HepG2 (cell line): ENCODE data around the gene DENND4C. TPM values are rescaled to one million over a fixed set of nuclear protein-coding genes. Genes with fewer than 3 reads are reported as not detected.

Experiments used
- DPF2 ChIP-seq: sonication (generic); formaldehyde crosslinking; IDR thresholded peaks from 2 replicates; pipeline ENCODE4 v1.4.0; 2020; ENCODE audit warnings: mild to moderate bottlenecking, low read depth, missing genetic modification reagents, borderline replicate concordance
- HNRNPLL ChIP-seq: fragments of 200-400 bp; formaldehyde crosslinking; IDR thresholded peaks from 2 replicates; pipeline ENCODE4 v1.6.1; 2017; ENCODE audit warnings: mild to moderate bottlenecking, low read depth, low read length; ENCODE audit not compliant: poor library complexity, severe bottlenecking
- TMF1 ChIP-seq: sonication (generic); formaldehyde crosslinking; IDR thresholded peaks from 2 replicates; pipeline ENCODE4 v1.8.1; 2022; ENCODE audit warnings: low read depth, missing genetic modification reagents
- U2AF1 ChIP-seq: fragments of 200-400 bp; formaldehyde crosslinking; optimal IDR thresholded peaks from 2 replicates; pipeline ENCODE3; 2017; ENCODE audit warnings: mild to moderate bottlenecking, low read depth, low read length
- ZNF224 ChIP-seq: sonication (generic); formaldehyde crosslinking; IDR thresholded peaks from 2 replicates; pipeline ENCODE4 v1.5.0; 2020; ENCODE audit warnings: mild to moderate bottlenecking, missing genetic modification reagents
- ZNF644 ChIP-seq: IDR thresholded peaks from 2 replicates; pipeline ENCODE4 v1.6.1; 2016; ENCODE audit warnings: low read depth
- polyA plus RNA-seq, 8 experiments: library from polyadenylated mRNA; depleted of rRNA in 3 of 8; stranded (reverse) in 7 of 8; unstranded in 1 of 8; fragments of >200 nt; fragmentation: Illumina TruSeq in 4 of 8; extraction: Trizol in 4 of 8; gene quantifications; 2 replicates each; pipeline versions ENCODE4 v1.2.1 to v1.2.3, GENCODE V29; 2011 to 2016; ENCODE audit warnings: low read depth in 4 of 8, missing spikeins in 1 of 8, mixed read lengths in 1 of 8; ENCODE audit not compliant: insufficient read depth in 1 of 8
- total RNA-seq, 5 experiments: library from RNA; depleted of rRNA; stranded (reverse); fragments of >200 nt; fragmentation: Illumina TruSeq; extraction: Trizol; gene quantifications; 2 replicates each; pipeline ENCODE4 v1.2.3, GENCODE V29; 2016; ENCODE audit warnings: low read depth in 1 of 5
- TF ChIP-seq, protein P1 (sequence below): sonication (generic); formaldehyde crosslinking; IDR thresholded peaks from one replicate; pipeline ENCODE4 v1.5.1; 2020; ENCODE audit warnings: mild to moderate bottlenecking, missing genetic modification reagents; ENCODE audit errors: not compliant biosample characterization
- TF ChIP-seq, protein P2 (sequence below): sonication (generic); formaldehyde crosslinking; IDR thresholded peaks from 2 replicates; pipeline ENCODE4 v1.5.1; 2020; ENCODE audit warnings: missing genetic modification reagents, mild to moderate bottlenecking, borderline replicate concordance
- TF ChIP-seq, protein P3 (sequence below): sonication (generic); formaldehyde crosslinking; IDR thresholded peaks from 2 replicates; pipeline ENCODE4 v1.4.0; 2020; ENCODE audit warnings: missing genetic modification reagents, mild to moderate bottlenecking, borderline replicate concordance
- TF ChIP-seq, protein P4 (sequence below): sonication (generic); formaldehyde crosslinking; IDR thresholded peaks from 2 replicates; pipeline ENCODE4 v1.9.0; 2021; ENCODE audit warnings: missing genetic modification reagents, mild to moderate bottlenecking, borderline replicate concordance
- TF ChIP-seq, protein P5 (sequence below): IDR thresholded peaks from 2 replicates; pipeline ENCODE4 v1.6.1; 2016; ENCODE audit warnings: missing genetic modification reagents, missing compliant biosample characterization

The DENND4C gene
- total and polyA plus RNA-seq, 2 of the 13 experiments (the other 11 are each of a cell fraction or from before 2014, with no cell fraction given), result 19.1 to 27.2 TPM

DNA sequence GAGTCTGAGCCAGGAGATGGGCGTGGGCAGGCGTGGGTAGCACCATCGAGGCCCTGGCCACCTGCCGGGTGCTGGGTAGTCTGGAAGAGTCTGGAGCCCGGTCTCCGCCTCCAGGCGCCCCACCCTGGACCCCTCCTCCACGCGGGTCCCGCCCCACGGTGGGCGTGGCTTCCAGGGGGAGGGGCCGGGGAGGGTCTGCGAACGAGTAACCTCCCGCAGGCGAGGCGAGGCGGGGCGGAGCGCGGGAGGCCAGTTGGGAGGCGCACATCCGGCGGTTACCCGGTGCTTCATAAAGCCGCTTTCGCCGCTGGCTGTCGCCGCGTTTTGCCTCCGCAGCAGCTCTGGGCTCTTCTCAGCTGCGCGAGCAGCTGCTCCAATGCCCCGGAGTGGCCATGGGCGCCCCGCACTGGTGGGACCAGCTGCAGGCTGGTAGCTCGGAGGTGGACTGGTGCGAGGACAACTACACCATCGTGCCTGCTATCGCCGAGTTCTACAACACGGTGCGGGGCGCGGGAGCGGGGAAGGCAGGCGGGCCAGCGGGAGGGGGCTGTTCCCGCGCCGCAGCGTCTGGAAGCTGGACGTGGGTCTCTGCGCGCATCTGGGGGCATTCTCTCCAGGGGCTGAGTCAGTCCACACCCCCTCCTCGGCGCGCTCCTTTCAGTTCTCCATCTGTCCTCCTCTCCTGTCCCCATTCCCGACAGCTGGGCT is 178.4 kb downstream of the DENND4C start, which contains the start of gene ACER2 (continued):
- peak; percentile 64 for TF ChIP-seq HNRNPLL
- TF ChIP-seq DPF2 (CRISPR knock-in tag), result no peak
- TF ChIP-seq, protein P1, sequence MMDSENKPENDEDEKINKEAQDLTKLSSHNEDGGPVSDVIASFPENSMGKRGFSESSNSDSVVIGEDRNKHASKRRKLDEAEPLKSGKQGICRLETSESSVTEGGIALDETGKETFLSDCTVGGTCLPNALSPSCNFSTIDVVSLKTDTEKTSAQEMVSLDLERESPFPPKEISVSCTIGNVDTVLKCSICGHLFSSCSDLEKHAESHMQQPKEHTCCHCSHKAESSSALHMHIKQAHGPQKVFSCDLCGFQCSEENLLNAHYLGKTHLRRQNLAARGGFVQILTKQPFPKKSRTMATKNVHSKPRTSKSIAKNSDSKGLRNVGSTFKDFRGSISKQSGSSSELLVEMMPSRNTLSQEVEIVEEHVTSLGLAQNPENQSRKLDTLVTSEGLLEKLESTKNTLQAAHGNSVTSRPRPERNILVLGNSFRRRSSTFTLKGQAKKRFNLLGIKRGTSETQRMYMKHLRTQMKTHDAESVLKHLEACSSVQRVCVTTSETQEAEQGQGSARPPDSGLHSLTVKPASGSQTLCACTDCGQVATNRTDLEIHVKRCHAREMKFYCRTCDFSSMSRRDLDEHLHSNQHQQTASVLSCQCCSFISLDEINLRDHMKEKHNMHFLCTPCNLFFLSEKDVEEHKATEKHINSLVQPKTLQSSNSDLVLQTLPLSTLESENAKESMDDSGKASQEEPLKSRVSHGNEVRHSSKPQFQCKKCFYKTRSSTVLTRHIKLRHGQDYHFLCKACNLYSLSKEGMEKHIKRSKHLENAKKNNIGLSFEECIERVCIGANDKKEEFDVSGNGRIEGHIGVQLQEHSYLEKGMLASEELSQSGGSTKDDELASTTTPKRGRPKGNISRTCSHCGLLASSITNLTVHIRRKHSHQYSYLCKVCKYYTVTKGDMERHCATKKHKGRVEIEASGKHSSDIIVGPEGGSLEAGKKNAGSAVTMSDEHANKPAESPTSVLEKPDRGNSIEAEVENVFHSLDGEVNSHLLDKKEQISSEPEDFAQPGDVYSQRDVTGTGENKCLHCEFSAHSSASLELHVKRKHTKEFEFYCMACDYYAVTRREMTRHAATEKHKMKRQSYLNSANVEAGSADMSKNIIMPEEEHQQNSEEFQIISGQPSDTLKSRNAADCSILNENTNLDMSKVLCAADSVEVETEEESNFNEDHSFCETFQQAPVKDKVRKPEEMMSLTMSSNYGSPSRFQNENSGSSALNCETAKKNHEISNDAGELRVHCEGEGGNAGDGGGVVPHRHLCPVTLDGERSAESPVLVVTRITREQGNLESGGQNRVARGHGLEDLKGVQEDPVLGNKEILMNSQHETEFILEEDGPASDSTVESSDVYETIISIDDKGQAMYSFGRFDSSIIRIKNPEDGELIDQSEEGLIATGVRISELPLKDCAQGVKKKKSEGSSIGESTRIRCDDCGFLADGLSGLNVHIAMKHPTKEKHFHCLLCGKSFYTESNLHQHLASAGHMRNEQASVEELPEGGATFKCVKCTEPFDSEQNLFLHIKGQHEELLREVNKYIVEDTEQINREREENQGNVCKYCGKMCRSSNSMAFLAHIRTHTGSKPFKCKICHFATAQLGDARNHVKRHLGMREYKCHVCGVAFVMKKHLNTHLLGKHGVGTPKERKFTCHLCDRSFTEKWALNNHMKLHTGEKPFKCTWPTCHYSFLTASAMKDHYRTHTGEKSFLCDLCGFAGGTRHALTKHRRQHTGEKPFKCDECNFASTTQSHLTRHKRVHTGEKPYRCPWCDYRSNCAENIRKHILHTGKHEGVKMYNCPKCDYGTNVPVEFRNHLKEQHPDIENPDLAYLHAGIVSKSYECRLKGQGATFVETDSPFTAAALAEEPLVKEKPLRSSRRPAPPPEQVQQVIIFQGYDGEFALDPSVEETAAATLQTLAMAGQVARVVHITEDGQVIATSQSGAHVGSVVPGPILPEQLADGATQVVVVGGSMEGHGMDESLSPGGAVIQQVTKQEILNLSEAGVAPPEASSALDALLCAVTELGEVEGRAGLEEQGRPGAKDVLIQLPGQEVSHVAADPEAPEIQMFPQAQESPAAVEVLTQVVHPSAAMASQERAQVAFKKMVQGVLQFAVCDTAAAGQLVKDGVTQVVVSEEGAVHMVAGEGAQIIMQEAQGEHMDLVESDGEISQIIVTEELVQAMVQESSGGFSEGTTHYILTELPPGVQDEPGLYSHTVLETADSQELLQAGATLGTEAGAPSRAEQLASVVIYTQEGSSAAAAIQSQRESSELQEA, result no peak
- TF ChIP-seq, protein P2, sequence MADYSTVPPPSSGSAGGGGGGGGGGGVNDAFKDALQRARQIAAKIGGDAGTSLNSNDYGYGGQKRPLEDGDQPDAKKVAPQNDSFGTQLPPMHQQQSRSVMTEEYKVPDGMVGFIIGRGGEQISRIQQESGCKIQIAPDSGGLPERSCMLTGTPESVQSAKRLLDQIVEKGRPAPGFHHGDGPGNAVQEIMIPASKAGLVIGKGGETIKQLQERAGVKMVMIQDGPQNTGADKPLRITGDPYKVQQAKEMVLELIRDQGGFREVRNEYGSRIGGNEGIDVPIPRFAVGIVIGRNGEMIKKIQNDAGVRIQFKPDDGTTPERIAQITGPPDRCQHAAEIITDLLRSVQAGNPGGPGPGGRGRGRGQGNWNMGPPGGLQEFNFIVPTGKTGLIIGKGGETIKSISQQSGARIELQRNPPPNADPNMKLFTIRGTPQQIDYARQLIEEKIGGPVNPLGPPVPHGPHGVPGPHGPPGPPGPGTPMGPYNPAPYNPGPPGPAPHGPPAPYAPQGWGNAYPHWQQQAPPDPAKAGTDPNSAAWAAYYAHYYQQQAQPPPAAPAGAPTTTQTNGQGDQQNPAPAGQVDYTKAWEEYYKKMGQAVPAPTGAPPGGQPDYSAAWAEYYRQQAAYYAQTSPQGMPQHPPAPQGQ (CRISPR knock-in tag), result no peak
- TF ChIP-seq, protein P3, sequence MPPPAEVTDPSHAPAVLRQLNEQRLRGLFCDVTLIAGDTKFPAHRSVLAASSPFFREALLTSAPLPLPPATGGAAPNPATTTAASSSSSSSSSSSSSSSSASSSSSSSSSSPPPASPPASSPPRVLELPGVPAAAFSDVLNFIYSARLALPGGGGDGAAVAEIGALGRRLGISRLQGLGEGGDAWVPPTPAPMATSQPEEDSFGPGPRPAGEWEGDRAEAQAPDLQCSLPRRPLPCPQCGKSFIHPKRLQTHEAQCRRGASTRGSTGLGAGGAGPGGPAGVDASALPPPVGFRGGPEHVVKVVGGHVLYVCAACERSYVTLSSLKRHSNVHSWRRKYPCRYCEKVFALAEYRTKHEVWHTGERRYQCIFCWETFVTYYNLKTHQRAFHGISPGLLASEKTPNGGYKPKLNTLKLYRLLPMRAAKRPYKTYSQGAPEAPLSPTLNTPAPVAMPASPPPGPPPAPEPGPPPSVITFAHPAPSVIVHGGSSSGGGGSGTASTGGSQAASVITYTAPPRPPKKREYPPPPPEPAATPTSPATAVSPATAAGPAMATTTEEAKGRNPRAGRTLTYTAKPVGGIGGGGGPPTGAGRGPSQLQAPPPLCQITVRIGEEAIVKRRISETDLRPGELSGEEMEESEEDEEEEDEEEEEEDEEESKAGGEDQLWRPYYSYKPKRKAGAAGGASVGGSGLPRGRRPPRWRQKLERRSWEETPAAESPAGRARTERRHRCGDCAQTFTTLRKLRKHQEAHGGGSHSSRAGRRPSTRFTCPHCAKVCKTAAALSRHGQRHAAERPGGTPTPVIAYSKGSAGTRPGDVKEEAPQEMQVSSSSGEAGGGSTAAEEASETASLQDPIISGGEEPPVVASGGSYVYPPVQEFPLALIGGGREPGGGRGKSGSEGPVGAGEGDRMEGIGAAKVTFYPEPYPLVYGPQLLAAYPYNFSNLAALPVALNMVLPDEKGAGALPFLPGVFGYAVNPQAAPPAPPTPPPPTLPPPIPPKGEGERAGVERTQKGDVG (CRISPR knock-in tag), result no peak
- TF ChIP-seq, protein P4, sequence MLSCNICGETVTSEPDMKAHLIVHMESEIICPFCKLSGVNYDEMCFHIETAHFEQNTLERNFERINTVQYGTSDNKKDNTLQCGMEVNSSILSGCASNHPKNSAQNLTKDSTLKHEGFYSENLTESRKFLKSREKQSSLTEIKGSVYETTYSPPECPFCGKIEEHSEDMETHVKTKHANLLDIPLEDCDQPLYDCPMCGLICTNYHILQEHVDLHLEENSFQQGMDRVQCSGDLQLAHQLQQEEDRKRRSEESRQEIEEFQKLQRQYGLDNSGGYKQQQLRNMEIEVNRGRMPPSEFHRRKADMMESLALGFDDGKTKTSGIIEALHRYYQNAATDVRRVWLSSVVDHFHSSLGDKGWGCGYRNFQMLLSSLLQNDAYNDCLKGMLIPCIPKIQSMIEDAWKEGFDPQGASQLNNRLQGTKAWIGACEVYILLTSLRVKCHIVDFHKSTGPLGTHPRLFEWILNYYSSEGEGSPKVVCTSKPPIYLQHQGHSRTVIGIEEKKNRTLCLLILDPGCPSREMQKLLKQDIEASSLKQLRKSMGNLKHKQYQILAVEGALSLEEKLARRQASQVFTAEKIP (CRISPR knock-in tag), result no peak
- TF ChIP-seq U2AF1, result no peak
- 0 out of 2 replicates have a peak, but pooled peaks have one; percentile 18 for TF ChIP-seq TMF1
- TF ChIP-seq ZNF224 (CRISPR knock-in tag), result no peak
- TF ChIP-seq, protein P5, sequence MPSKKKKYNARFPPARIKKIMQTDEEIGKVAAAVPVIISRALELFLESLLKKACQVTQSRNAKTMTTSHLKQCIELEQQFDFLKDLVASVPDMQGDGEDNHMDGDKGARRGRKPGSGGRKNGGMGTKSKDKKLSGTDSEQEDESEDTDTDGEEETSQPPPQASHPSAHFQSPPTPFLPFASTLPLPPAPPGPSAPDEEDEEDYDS, result peak; percentile 98
- TF ChIP-seq ZNF644 (CRISPR knock-in tag), result peak; percentile 7; the same call in 1 of the 2 replicates
